Iris pigment epithelial cell (primary cell): ENCODE results near the gene PLEKHF1.
"Not testable (repeated sequence)": the region's sequence is repeated elsewhere in the genome, so short reads cannot be mapped to it uniquely, and the experiment has no call there.

Source experiments
- DNase-seq: peaks from one replicate; pipeline ENCODE4 v3.0.0-alpha.2; 2011; ENCODE audit warnings: low read depth

Gene PLEKHF1

DNA sequence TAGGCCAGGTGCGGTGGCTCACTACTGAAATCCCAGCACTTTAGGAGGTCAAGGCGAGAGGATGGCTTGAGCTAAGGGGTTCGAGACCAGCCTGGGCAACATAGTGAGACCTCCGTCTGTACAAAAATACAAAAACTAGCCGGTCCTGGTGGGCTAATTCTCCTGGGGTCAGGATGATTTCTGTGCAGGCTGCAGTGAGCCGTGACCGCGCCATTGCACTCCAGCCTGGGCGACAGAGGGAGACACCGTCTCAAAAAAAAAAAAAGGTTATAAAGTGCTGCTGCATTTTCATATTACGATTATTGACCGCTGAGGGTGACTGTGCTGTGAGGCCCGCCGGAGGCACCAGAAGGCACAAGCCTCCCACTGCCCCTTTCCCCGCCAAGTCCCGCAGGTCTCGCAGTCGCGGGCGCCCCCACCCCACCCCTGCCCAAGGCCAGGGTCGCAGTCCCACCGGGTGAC is 477 bp upstream of the PLEKHF1 start:
- no peak for DNase-seq

DNA sequence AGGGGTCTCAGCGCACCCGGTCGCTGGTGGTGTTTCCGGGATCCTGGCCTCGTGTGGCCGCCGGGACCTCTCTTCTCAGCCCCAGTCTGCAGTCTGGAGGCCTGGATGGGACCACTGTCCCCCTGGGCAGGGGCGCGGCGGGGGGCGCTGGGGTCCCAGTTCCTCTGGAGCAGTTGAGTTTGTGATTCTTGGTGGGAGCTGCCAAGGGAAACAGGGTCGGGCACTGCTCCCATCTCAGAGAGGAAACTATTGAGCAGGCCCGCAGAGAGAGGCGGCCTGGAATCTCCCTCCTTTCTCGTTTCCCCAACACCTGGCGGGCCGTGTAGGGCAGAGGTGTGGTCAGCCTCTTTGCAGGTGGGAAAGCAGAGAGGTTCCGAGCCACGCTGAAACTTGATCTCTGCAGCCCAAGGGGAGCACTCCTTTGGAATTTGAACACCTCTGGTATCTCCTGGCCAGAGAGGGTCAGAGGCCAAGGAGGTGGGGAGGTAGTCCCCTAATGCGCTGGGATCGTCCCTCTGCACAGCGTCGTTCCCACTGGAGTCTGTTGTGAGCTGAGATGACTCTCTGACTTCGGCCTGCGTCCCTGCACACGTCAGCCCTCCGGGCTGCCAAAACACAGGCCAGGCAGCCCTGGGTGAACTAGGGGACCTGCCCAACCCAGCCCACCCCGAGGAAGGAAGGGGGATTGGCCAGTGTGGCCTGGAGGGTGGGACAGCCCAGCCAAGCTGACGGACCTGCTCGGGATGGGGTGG is 741 bp downstream of the PLEKHF1 start:
- peak; percentile 44 for DNase-seq

GRCh38 chr19:29666578-29667386 is 1.5 kb downstream of the PLEKHF1 start:
- DNase-seq, result peak; percentile 74

GRCh38 chr19:29667387-29667783 is 2.1 kb downstream of the PLEKHF1 start:
- DNase-seq, result no peak

GRCh38 chr19:29667901-29668341 is 2.7 kb downstream of the PLEKHF1 start:
- no peak for DNase-seq

DNA sequence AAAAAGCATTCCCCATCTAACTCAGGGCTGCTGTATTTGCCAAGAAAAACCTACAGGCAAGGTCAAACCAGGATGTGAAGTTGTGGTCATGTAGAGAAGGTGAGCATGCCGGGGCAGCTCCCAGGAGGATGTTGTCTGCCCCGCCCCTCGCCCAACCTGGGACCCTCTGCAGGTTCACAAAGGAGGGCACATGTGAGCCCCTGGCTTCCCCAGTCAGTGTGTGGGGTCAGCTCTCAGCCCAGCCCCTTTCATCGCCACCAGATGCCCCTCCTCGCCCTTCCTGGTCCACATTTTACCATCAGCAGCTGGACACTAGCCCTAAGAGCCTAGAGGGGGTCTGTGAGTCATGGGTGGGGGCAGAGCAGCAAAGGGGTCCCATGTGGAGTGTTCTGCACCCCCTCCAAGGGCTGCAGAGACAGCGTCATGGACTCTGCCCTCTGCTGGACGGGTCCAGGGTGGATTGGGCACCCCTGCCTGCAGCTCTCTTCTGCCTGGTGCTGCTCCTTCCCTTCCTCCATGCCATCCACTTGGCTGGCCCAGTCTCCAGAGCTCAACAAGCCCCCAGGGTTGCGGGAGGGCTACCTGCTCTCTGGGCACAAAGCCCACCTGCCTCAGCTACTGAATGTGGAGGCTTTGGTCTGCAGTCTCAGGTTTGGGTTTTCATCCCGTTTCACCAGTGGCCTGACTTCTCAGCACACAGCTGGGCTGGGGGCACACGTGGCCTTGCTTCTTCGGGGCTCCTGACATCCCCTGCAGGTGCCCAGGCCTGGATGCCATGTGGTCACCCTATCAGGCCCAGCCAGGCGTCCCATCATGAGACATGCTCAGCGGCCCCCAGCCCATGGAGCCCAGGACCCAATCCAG is 3.7 kb downstream of the PLEKHF1 start:
- DNase-seq, result no peak

- DNase-seq, result no peak
These were observed 5.0 kb downstream of the PLEKHF1 start for GRCh38 chr19:29670255-29670654.

- DNase-seq, result not testable (repeated sequence)
These were observed 5.7 kb downstream of the PLEKHF1 start for GRCh38 chr19:29671026-29671392.

DNA sequence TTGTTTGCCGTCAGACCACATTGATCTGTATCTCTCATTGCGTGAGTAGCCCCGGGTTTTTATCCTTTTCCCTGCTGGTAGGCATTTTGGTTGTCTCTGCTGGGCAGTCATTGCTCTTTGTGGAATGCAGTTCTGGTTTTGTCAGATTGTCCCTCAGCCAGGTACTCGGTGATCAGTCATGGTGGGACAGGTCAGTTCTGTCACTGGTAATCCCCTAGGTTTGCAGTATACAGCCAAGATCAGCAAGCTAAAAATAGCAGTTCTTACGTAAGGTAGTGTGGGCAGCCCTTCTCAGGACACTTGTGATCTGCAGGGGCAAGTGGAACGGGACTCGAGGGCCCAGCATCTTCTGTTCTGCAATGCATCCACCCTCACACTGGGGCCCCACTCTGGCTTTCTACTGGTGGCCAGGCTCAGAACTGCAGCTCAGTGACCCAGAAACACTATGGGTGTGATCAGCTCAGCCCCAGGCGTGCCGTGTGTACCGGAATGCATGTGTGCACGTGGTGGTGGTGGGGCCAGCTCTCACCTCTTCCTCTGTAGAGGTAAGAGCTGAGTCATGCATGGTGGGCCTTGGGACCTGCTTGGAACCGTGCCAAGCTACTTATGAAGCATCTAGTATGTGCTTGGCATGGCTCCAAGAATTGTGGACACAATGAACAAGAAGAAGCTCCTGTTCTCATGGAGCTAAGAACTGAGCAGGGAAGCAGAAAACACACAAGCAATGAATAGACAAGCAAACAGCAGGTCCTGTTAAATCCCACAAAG is 6.3 kb downstream of the PLEKHF1 start:
- DNase-seq, result peak; percentile 70

- no peak for DNase-seq
These were observed 7.2 kb downstream of the PLEKHF1 start for GRCh38 chr19:29672319-29672932.

DNA sequence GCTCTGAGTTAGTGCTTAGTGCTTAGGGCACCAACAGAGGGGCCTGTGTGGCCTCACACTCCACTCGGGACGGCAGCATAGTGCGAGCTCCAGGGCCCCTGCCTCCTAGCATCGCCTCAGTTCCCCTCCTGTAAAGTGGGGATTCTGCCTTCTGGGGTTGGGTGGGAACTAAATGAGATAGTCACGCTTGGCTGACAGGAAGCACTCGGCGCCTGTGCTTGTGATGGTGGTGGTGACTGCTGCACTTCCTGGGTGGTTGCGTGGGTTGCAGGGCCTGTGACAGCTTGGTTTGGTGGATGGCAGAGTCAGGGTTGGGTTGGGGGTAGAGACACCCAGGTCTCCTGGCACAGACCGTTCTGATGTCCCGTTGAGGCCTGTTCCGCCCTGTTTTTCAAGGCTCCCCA is 7.7 kb downstream of the PLEKHF1 start:
- no peak for DNase-seq

GRCh38 chr19:29673451-29674371 is 8.4 kb downstream of the PLEKHF1 start:
- DNase-seq, result no peak

- DNase-seq, result no peak
These were observed 9.3 kb downstream of the PLEKHF1 start for GRCh38 chr19:29674374-29675119.

DNA sequence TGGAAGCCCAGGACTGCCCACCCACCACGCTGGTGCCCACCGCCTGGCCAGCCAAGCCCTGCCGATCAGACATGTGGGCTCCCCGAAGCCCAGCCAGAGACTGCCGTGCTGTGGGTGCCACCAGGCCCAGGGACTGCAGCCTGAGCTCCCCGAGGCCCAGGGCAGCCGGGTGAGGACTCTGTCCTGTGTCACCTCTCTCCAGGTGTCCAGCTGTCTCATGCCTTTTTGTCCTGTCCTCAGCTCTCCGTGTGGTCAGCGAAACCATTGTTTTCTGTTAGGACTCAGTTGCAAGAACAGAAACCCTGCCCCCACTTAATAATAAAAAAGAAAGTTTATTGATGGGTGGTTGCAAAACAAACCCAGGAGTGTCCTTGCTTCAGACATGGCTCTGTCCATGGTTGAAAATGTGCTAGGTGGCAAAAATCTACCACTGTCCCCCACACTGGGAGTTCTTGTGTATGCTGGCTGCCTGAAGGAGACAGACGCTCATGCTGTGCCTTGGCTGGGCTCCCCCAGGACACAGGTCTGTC is 9.9 kb downstream of the PLEKHF1 start:
- no peak for DNase-seq

DNA sequence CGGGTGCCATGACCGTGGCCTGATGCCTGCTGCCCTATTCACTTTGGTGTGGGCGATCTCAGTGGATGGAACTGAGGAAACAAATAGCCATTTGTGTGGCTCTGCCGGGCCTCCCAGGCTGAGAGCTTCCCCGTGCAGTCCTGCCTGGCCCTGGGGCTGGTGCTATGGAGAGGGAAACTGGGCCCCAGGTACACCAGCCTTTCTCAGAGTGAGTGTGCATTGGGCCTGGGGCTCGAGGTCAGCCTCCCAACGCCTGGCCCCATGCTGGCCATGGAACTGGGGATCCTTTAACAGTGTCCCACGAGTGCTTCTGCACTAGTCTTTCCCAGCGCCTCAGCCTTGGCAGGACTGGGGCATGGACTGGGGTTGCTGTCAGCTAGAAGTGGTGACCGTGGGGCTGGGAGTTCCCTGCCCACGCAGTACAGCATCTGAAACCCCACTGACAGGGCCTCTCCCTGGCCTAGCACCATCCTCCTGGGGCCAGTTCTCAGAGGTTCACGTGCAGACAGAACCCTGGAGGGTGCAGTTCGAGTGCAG is 10.5 kb downstream of the PLEKHF1 start:
- no peak for DNase-seq

- DNase-seq, result no peak
These were observed 11.3 kb downstream of the PLEKHF1 start for GRCh38 chr19:29676586-29676985.

DNA sequence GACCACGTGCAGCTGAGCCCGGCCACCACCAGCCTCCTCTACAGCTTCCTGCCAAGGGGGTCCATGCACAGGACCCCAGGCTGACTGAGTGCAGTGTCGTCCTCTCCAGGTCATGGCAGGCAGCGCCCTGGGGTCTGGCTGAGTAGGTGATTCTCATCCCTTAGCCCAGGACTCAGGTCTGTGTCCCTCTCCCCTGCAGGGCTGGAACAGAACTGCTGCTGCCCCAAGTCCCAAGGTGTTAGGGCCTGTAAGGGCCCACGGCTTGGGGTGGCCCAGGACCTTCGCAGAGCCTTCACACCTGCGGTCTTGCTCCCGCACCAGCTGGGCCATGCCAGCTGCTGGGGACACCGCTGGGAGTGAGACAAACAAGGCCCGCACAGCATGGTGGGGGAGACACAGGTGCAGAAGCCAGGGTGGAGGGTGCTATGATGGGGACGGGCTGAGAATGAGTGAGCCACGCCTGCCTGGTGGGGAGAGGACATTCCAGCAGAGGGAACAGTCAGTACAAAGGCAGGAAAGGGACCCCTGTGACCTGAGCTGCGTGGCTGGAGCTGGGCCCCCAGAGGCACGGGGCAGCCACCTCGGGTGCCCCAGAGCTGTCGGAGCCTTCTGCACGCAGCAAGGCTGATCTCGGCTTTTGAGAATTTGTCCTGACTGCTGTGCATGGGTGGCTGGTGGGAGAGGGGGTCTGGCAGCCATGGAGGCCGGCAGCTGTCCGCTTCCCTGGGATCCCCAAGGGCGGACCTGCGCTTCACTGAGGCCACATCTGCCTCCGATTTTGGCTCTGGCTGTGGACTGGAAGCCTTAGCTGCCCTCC is 11.9 kb downstream of the PLEKHF1 start:
- DNase-seq, result no peak
